GM19240 (cell line): ENCODE data around the gene TEKT5.
"Not testable (repeated sequence)": the region's sequence is repeated elsewhere in the genome, so short reads cannot be mapped to it uniquely, and the experiment has no call there.

Experiments
- DNase-seq: peaks from one replicate; pipeline ENCODE4 v3.0.0; 2011; ENCODE audit warnings: low spot score; ENCODE audit not compliant: insufficient read length

The TEKT5 gene

GRCh38 chr16:10660950-10661635, 33.6 kb downstream of the TEKT5 start:
- DNase-seq = no peak

GRCh38 chr16:10658943-10659342, 35.8 kb downstream of the TEKT5 start:
- no peak for DNase-seq

GRCh38 chr16:10657925-10658324, 36.8 kb downstream of the TEKT5 start:
- DNase-seq = no peak

DNA sequence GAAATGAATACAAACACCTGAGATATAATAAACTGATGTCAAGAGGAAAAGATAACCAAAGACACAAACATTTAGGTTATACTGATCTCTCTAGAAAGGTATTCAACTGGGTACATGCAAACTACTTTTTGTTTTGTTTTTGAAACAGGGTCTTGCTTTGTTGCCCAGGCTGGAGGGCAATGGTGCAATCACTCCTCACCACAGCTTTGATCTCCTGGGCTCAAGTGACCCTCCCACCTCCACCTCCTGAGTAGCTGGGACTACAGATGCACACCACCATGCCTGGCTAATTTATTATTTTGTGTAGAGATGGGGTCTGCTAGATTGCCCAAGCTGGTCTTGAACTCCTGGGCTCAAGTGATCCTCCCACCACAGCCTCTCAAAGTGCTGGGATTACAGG, 38.1 kb downstream of the TEKT5 start:
- no peak for DNase-seq

- no peak for DNase-seq
These were observed 39.2 kb downstream of the TEKT5 start for GRCh38 chr16:10655415-10655977.

DNA sequence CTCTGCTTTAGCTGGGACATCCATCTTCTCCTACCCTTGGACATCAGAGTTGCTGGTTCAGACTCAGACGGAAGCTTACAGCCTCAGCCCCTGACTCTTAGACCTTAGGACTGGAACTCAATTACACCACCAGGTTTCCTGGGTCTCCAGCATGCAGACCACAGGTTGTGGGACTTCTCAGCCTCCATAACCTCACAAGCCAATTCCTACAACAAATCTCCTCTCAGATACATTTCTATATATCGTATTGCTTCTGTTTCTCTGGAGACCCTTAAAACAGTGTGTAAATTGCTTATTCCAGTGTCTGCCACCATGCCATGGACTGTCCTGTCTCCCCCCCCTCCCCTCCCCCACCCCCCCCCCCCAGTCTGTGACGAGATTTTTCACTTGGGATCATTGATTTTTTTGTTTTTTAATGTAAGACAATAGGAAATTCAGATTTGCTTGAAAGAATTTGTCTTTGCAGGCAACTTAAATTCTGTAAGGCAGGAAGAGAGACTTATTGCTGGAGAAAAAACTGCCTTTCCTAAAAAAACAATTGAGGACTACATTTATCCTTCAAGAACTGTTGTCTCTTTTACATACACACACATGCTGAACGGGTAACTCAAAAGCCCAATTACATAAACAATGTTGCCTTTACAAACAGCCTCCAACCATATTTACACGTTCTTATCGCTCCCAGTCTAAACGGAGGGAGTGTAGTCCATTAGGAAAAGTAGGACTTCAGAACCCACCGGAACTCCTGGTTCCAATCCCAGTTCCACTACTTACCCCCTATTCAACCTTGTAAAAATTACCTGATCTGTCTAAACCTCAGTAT, 39.9 kb downstream of the TEKT5 start:
- DNase-seq = no peak

DNA sequence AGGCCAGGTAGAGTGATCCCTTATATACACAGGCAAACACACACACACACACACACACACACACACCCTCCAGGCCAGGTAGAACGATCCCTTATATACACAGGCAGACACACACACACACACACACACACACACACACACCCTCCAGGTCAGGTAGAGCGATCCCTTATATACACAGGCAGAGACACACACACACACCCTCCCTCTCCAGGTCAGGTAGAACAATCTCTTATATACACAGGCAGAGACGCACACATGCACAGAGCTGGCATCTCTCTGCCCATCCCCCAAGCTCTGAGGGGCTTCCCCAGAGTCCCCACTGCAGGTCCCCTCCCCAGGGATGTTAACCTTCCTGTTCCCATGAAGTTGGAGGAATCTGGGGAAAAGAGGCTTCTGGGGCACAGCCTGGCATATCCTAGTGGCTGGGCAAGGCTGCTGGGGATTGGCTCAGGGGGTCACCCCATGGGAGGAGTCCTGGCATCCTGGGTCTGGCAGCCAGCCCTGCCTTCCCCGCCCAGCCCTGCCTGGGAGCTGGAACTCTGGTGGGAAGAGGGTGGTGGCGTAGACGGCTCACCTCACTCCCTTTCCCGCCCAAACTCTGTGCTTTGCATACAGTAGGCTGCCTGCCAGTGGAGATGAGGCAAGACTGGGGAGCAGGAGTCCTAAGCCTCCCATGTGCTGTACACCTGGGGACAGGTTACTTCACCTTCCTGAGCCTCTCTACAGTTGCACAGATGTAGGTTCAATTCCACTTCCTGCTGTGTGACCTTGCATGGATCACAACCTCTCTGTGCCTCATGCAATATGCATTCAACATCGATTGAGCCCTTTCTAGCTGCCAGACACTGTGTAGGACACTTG, 41.8 kb downstream of the TEKT5 start:
- DNase-seq = no peak

DNA sequence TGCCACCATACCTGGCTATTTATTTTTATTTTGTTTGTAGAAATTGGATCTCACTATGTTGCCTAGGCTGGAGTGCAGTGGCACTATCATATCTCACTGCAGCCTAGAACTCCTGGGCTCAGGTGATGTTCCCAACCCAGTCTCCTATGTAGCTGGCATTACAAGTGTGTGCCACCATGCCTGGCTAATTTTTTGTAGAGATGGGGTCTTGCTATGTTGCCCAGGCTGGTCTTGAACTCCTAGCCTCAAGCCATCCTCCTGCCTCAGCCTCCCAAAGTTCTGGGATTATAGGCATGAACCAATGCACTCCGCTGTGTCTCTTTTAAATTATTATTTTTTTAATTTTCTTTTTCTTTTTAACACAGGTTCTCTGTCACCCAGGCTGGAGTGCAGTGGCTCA, 45.6 kb downstream of the TEKT5 start:
- not testable (repeated sequence) for DNase-seq

DNA sequence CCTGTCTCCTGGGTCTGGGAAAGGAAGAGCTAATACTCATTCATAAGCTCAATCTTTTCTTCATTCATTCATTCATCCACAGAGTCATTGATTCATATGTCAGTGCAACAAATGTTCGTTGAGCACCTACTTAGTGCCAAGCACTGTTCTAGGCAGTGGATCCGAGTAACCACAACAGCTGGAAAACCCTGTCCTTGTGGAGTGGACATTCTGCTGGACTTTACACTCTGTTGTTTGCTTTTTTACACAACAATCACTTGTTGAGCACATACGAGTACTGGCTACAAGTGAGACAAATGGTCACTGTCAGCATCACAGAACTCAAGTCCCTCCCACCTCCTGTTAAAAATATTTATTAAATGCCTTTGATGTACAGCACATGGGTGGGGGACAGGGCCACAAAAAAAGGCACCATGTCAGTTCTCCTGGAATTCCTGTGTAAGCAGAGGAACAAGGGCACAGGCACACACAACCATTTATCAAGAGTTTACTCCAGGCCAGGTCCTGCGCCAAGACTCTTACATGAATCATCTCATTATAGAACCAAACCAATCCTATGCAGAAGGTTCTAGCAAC, 46.9 kb downstream of the TEKT5 start:
- no peak for DNase-seq

- DNase-seq = no peak
These were observed 47.4 kb downstream of the TEKT5 start for GRCh38 chr16:10647264-10647720.

- no peak for DNase-seq
These were observed 48.0 kb downstream of the TEKT5 start for GRCh38 chr16:10646581-10647263.

- DNase-seq = no peak
These were observed 48.5 kb downstream of the TEKT5 start for GRCh38 chr16:10646228-10646580.

GRCh38 chr16:10644092-10644491, 50.6 kb downstream of the TEKT5 start:
- DNase-seq = no peak

- DNase-seq = no peak
These were observed 51.8 kb downstream of the TEKT5 start for GRCh38 chr16:10642964-10643363.

DNA sequence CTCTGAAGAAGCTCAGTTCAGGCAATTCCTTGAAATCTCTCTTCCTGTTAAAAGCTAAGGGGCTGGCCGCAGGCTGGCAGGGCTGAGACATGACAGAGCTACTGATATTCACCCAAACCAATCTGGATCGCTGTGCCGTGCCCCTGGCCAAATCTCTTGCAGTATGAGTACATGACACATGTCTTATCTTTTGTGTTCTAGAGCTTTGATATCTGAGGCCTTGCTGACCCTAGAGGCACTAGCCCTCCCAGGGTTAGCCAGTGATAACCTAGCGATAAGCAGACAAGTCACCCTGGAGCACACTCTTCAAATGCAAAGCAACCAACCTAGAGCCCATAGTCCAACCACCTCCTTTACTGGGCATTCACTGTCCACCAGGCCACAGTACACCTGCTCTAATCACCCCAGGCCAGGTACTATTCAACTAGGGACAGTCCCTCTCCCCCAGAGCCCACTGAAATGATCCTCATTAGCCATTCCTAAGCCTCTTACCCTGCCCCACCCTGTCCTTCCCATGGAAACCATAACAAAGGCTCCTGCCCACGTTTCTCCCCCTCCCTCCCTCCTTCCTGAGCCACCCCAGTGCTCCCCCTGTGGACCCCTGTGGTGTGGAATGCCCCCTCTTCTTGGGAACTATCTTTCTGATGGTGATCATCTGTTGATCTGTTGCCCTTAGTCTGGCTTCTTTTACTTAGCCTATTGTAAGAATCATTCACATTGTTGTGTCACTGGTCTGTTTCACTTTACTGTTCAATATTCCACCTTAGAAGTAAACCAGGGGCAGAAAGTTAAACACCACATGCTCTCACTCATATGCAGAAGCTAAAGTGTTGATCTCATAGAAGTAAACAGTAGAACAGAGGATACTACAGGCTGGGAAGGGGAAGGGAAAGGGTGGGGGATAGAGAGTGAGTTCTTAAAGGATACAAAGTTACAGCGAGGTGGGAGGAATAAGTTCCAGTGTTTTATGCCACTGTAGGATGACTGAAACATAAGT, 52.5 kb downstream of the TEKT5 start:
- no peak for DNase-seq

DNA sequence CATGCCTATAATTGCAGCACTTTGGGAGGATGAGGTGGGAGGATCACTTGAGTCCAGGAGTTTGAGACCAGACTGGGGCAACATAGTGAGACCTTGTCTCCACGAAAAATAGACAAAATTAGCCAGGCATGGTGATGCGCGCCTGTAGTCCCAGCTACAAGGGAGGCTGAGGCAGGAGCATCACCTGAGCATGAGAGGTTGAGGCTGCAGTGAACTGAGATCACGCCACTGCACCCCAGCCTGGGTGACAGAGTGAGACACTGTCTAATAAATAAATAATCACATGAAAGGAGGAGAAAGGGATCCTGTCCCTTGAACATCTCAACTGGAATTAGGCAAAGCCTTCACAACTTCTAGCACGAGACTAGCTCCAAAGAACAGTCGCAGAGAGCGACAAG, 53.2 kb downstream of the TEKT5 start:
- no peak for DNase-seq

DNA sequence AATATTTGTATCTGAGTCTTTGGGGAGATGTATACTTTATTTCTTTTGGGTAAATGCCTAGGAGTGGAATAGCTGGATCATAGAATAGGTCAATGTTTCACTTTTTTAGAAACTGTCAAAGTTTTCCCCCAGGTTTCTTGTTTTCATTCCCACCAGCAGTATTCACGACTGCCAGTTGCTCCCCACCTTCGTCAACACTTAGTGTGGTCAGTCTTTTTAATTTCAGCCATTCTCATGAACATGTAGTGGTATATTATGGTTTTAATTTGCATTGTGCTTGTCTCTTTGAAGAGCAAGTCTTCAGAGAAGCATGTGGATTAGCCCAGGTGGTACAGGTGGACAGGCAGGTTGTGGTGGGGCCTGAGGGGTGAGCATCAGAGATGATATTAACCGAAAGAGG, 53.8 kb downstream of the TEKT5 start:
- DNase-seq = no peak

- DNase-seq = no peak
These were observed 56.6 kb downstream of the TEKT5 start for GRCh38 chr16:10638101-10638500.

DNA sequence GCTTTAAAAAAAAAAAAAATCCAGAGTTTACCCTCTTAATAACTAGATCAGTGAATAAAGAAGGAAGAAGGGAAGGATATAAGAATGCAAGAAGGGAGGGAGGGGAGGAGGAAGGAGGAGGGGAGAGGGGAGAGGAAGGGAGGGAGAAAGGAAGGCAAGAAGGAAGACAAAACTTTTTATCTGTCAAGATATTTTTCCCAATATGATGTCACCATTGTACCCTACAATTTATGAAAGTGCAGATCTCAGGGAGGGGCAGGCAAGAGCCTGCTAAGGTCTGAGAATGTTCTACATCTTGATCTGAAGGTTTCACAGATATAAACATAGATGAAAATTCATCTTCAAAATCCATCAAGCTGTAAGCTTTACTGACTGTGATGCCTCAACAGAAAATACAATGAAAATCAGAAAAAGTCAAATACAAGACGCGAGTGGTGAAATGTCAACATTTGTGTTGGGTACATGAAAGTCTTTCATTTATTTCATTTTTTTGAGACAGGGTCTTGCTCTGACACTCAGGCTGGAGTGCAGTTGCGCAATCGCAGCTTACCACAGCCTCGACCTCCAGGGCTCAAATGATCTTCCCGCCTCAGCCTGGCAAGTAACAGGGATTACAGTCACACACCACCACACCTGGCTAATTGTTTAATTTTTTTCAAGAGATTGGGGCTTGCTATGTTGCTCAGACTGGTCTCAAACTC, 57.2 kb downstream of the TEKT5 start:
- no peak for DNase-seq
